ENCODE data around the gene SLC6A9. TPM values are rescaled to one million over a fixed set of nuclear protein-coding genes. Genes with fewer than 3 reads are reported as not detected.
A peak's percentile ranks its signal among the peaks of the same experiment; 100 is the strongest.

The SLC6A9 gene
- total RNA-seq, 2 donors from 2014 or later = 0.62 TPM; not detected in 1

- H3K4me1 Mint-ChIP-seq = peaks cover 32% of the 10 kb centered on the region
- H3K36me3 Mint-ChIP-seq (ENCODE audit: low read depth) = no peaks in the 10 kb centered on the region
- ATAC-seq (peak; percentile 27), DNase-seq (peak; percentile 21 to 61 (median 41))
- no peaks in the 10 kb centered on the region for H3K9me3 ChIP-seq (ENCODE audit: control insufficient read depth, low read length, poor library complexity, severe bottlenecking)
- H3K4me3 Mint-ChIP-seq = peak overlapping the region; percentile 94
- H3K27ac Mint-ChIP-seq = peak overlapping the region; percentile 75
- no peaks in the 10 kb centered on the region for H3K27me3 Mint-ChIP-seq
Observed at GRCh38 chr1:44030605-44031251, 534 bp downstream of the SLC6A9 start.

GRCh38 chr1:44029911-44030604 is 1.2 kb downstream of the SLC6A9 start:
- Mint-ChIP-seq H3K36me3 (ENCODE audit: low read depth) (no peaks in the 10 kb centered on the region), H3K27ac (peak overlapping the region; percentile 89), H3K27me3 (no peaks in the 10 kb centered on the region), H3K4me3 (peak overlapping the region; percentile 97), H3K4me1 (peaks cover 32% of the 10 kb centered on the region)
- ATAC-seq (peak; percentile 87), DNase-seq (peak; percentile 70 to 86 (median 82))
- no peaks in the 10 kb centered on the region for H3K9me3 ChIP-seq (ENCODE audit: control insufficient read depth, low read length, poor library complexity, severe bottlenecking)

DNA sequence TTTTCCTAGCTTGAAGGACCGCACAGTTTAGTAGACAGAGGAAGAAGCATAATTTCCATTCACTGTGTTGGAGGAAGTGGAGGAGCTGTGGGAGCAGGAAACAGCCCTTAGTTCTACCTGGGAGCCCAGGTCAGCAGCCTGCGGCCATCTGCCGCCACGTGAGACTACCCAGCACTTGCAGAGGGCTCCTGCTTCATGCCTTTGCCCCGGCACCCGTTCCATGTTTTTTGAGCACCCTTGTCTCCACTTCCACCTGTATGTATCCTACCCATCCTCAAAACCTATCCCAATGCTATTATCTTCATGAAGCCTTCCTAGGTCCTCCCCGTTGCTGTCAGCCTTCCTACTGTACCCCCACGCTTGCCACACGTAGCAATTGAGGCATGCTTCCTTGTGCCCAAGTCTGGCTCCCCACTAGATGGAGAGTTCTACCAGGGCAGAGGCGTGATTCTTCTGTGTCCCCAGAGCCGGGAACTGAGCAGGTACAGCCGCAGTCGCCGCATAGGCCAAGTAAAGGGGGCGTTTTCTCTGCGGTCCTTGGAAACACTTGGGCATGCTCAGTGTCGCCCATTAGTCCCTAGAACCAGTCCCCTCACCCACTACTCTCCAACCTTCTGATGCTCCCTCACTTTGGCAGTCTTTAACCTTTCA is 1.9 kb downstream of the SLC6A9 start:
- ATAC-seq = peak; percentile 21
- Mint-ChIP-seq H3K36me3 (ENCODE audit: low read depth) (no peaks in the 10 kb centered on the region), H3K27me3 (no peaks in the 10 kb centered on the region), H3K27ac (peak overlapping the region; percentile 89), H3K4me3 (peak overlapping the region; percentile 97), H3K4me1 (peaks cover 32% of the 10 kb centered on the region)
- no peaks in the 10 kb centered on the region for H3K9me3 ChIP-seq (ENCODE audit: control insufficient read depth, low read length, poor library complexity, severe bottlenecking)
- peak in 1 of 3 donors; percentile 22 for DNase-seq

DNA sequence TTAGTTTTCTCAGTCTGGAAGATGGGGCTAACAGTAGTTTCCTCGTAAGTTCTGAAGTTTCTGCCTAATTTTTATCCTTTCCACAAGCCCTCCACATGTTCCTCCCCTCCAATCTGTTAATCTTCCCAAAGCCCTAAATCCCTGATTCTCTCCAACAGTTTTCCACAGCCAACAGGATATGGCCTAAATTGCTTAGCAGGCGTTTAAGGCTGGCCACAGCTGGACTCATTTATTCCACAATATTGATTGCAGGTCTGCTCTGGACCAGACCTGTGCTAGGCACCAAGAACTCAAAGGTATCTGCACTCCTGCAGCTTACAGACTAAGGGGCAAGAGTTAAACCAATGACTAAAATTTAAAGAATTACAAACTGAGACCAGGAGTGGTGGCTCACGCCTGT is 3.9 kb downstream of the SLC6A9 start:
- DNase-seq (no peak), ATAC-seq (no peak)
- H3K27ac Mint-ChIP-seq = no peak overlapping the region
- no peaks in the 10 kb centered on the region for H3K36me3 Mint-ChIP-seq (ENCODE audit: low read depth)
- no peaks in the 10 kb centered on the region for H3K9me3 ChIP-seq (ENCODE audit: control insufficient read depth, low read length, poor library complexity, severe bottlenecking)
- no peak overlapping the region for H3K4me3 Mint-ChIP-seq
- H3K4me1 Mint-ChIP-seq = peaks cover 23% of the 10 kb centered on the region
- no peaks in the 10 kb centered on the region for H3K27me3 Mint-ChIP-seq

DNA sequence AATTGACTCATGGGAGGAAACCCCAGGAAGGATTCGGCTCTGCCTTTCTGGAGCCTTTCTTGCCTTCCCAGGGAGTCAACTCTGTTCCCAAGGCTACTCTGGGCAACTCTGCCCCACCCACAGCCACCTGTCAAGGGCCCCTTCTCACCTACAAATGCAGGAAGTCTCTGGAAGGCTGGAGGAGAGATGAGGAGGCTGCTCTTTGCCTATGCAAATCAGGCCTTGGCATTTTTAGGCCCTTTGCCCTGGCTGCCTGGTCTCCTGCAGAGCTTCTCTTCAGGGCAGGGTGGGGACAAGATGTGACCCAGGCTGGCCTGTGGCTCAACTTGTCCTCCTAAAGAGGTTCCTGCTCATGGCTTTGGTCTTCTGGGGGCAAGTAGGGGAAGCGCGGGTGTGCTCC is 5.4 kb downstream of the SLC6A9 start:
- H3K4me1 Mint-ChIP-seq = peaks cover 17% of the 10 kb centered on the region
- DNase-seq (no peak), ATAC-seq (no peak)
- no peak overlapping the region for H3K27ac Mint-ChIP-seq
- no peaks in the 10 kb centered on the region for H3K9me3 ChIP-seq (ENCODE audit: control insufficient read depth, low read length, poor library complexity, severe bottlenecking)
- H3K27me3 Mint-ChIP-seq = no peaks in the 10 kb centered on the region
- H3K4me3 Mint-ChIP-seq = no peak overlapping the region
- no peaks in the 10 kb centered on the region for H3K36me3 Mint-ChIP-seq (ENCODE audit: low read depth)

- H3K9me3 ChIP-seq (ENCODE audit: control insufficient read depth, low read length, poor library complexity, severe bottlenecking) = no peaks in the 10 kb centered on the region
- H3K27me3 Mint-ChIP-seq = no peaks in the 10 kb centered on the region
- peaks cover 17% of the 10 kb centered on the region for H3K4me1 Mint-ChIP-seq
- H3K36me3 Mint-ChIP-seq (ENCODE audit: low read depth) = no peaks in the 10 kb centered on the region
- H3K27ac Mint-ChIP-seq = peak overlapping the region; percentile 82
- ATAC-seq (no peak), DNase-seq (no peak)
- no peak overlapping the region for H3K4me3 Mint-ChIP-seq
Observed at GRCh38 chr1:44024903-44025525, 6.2 kb downstream of the SLC6A9 start.

DNA sequence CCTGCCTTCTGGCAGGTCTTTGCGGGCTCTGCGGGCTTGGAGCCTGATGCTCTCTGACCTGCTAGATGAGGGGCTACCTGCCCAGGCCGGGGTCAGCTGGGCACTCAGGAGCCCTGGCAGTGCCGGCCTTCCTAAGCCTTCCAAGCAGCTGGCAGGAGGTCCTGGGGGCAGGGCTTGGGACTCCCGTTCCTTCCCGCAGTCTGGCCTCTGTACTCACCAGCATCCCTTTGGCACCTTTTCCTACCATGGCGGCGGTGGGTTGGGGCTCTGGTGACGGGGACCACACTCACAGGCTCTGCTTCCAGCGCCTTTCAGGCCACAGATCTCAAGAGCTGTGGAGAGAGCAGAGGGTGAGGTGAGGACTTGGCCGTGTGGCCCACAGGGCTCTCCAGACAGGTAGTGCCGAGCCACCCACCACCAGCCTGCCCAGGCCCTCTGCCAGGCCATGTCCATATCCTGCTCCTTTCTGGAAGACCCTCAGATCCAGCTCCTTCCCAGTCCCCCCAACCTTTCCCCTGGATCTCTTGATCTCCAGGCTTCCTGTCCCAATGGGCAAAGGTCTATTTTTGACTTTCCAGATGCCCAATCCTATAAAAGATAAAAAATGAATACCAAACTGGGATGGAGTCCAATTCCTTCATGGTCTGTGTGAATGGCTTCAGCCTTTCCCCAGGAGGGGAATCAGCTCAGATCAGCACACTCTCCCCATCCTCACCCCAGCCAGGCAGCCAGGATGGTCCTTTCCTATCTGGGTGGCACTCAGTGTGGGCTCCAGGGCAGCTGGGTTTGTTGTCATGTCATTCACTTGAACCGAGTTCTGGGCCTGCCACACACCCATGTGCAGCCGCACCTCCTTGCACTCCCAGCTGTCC is 7.0 kb downstream of the SLC6A9 start:
- ATAC-seq = no peak

GRCh38 chr1:44021581-44022321 is 9.5 kb downstream of the SLC6A9 start:
- DNase-seq = no peak
- ATAC-seq = no peak
- Mint-ChIP-seq H3K4me1 (no peaks in the 10 kb centered on the region), H3K27ac (peak overlapping the region; percentile 29), H3K36me3 (ENCODE audit: low read depth) (no peaks in the 10 kb centered on the region), H3K4me3 (no peak overlapping the region), H3K27me3 (no peaks in the 10 kb centered on the region)
- no peaks in the 10 kb centered on the region for H3K9me3 ChIP-seq (ENCODE audit: control insufficient read depth, low read length, poor library complexity, severe bottlenecking)

More for the DNA sequence above, 7.0 kb downstream of the SLC6A9 start:
- Mint-ChIP-seq H3K36me3 (ENCODE audit: low read depth) (no peaks in the 10 kb centered on the region), H3K4me3 (no peak overlapping the region), H3K4me1 (peaks cover 11% of the 10 kb centered on the region), H3K27ac (peak overlapping the region; percentile 82), H3K27me3 (no peaks in the 10 kb centered on the region)
- H3K9me3 ChIP-seq (ENCODE audit: control insufficient read depth, low read length, poor library complexity, severe bottlenecking) = no peaks in the 10 kb centered on the region
- no peak for DNase-seq

- H3K4me1 Mint-ChIP-seq = no peaks in the 10 kb centered on the region
- no peaks in the 10 kb centered on the region for H3K36me3 Mint-ChIP-seq (ENCODE audit: low read depth)
Observed at GRCh38 chr1:44021156-44021555, 10.1 kb downstream of the SLC6A9 start.

DNA sequence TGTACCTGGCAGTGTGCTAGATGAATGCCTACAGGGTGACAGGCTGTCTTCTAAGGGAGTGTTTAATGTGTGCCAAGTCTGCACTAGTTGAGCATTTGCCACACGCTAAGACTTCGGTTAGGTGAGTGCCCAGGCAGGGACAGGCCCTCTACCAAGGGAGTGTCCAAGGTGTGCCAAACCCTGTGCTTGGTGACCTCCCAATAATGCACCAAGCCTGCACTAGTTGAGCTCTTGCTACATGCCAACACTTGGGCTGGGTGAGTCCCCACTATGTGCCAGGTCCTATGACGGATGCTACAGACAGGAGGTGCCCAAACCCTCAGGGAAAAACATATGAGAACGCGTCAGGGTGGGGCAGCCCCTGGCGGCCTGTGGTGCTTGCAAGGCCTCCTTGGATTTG is 10.8 kb downstream of the SLC6A9 start:
- no peaks in the 10 kb centered on the region for H3K9me3 ChIP-seq (ENCODE audit: control insufficient read depth, low read length, poor library complexity, severe bottlenecking)
- Mint-ChIP-seq H3K36me3 (ENCODE audit: low read depth) (no peaks in the 10 kb centered on the region), H3K27me3 (no peaks in the 10 kb centered on the region), H3K4me1 (no peaks in the 10 kb centered on the region), H3K27ac (no peak overlapping the region), H3K4me3 (no peak overlapping the region)
- DNase-seq = no peak
- ATAC-seq = no peak

More at GRCh38 chr1:44021156-44021555, 10.1 kb downstream of the SLC6A9 start:
- Mint-ChIP-seq H3K4me3 (no peak overlapping the region), H3K27me3 (no peaks in the 10 kb centered on the region), H3K27ac (no peak overlapping the region)
- no peak for DNase-seq
- H3K9me3 ChIP-seq (ENCODE audit: control insufficient read depth, low read length, poor library complexity, severe bottlenecking) = no peaks in the 10 kb centered on the region
- ATAC-seq = no peak

DNA sequence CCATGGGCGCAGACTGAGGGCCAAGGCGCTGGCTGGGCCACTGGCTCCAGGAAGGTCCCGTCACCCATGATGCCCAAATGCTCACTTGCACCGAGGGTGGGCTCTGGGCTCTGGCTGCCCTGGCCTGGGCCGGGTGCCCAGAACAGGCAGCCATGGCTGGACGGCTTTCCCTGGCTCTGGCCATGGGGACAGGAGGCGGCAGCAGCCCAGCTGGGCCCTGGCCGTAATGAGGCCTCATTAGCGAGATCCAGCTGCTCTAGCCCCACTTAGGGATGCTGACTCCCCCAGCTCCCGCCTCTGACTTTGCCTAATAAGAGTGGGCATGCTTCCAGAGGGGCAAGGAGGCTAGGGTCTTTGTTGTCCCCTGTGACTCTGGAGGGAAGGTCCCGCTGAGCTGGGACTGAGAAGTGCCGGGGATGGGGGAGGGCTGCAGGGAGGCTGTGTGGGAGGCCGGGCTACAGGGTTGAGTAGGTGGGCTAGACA is 11.8 kb downstream of the SLC6A9 start:
- H3K27ac Mint-ChIP-seq = no peak overlapping the region
- no peak for ATAC-seq
- no peaks in the 10 kb centered on the region for H3K4me1 Mint-ChIP-seq
- no peaks in the 10 kb centered on the region for H3K36me3 Mint-ChIP-seq (ENCODE audit: low read depth)
- DNase-seq = no peak
- H3K27me3 Mint-ChIP-seq = peaks cover 3% of the 10 kb centered on the region
- no peak overlapping the region for H3K4me3 Mint-ChIP-seq
- no peaks in the 10 kb centered on the region for H3K9me3 ChIP-seq (ENCODE audit: control insufficient read depth, low read length, poor library complexity, severe bottlenecking)

DNA sequence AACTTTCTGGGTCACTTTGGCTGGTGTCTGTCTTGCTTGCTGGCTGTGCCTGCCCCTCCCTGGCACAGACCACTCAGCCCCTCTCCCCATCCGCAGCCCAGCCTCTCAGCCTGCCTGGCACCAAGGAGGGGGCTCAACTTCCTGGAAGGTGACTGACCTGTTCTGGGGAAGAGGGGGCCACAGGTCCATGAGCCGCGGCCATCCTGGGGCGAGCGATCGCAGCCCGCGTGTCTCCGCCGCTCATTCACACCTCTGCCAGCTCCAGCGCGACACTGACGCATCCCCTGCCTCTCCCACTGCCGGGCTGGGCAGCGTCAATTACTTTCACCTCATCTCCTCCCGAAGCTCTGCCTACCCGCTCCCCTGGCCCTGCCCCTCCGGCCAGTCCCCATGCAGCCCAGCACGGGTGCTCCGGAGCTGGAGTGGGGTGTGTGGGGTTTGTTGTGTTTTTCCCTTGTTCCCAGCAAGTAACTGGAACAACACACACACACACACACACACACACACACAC is 14.3 kb downstream of the SLC6A9 start:
- H3K9me3 ChIP-seq (ENCODE audit: control insufficient read depth, low read length, poor library complexity, severe bottlenecking) = no peaks in the 10 kb centered on the region
- H3K4me3 Mint-ChIP-seq = no peak overlapping the region
- ATAC-seq (no peak), DNase-seq (no peak)
- H3K27me3 Mint-ChIP-seq = peaks cover 12% of the 10 kb centered on the region
- peaks cover 2% of the 10 kb centered on the region for H3K4me1 Mint-ChIP-seq
- no peak overlapping the region for H3K27ac Mint-ChIP-seq
- H3K36me3 Mint-ChIP-seq (ENCODE audit: low read depth) = no peaks in the 10 kb centered on the region

Data from T-helper 17 cell (primary cell).